ENCODE measurements around the gene TMEM107.

The TMEM107 gene

DNA sequence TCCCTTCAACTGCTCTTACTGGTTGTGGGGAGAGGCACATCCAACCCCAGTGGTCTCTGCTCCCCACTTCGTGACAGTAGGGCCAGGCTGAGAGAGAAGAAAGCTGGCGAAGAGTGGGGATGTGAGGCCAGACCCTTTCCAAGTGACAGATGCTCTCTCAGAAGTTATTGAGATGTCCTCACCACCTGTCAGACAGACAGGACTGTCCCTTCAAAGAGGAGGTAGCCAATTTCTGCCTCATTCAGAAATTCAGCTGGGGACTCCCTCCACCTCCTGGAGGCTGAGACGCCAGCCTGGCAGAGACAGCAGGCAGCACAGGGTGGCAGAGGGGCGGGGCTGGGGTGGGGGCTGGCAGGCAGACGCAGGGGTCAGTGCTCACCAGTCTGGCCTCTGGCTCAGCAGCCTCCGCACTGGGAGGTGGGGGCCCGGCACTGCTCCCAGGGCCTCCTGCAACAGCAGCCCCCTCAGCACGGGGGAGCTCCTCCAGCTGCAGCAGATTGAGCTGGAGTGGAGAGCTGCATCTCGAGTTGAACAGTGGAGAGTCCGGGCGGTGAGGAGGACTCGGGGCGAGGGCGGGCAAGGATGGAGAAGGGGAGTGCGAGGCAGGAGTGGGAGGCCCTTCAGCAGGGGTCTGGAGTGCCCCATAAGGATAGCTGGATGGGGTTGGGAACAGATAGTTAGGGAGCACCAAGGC is 33.1 kb downstream of the TMEM107 start:
- no peaks in the 10 kb centered on the region for H3K36me3 ChIP-seq (ENCODE audit: control insufficient read depth, insufficient read depth, low read length)

DNA sequence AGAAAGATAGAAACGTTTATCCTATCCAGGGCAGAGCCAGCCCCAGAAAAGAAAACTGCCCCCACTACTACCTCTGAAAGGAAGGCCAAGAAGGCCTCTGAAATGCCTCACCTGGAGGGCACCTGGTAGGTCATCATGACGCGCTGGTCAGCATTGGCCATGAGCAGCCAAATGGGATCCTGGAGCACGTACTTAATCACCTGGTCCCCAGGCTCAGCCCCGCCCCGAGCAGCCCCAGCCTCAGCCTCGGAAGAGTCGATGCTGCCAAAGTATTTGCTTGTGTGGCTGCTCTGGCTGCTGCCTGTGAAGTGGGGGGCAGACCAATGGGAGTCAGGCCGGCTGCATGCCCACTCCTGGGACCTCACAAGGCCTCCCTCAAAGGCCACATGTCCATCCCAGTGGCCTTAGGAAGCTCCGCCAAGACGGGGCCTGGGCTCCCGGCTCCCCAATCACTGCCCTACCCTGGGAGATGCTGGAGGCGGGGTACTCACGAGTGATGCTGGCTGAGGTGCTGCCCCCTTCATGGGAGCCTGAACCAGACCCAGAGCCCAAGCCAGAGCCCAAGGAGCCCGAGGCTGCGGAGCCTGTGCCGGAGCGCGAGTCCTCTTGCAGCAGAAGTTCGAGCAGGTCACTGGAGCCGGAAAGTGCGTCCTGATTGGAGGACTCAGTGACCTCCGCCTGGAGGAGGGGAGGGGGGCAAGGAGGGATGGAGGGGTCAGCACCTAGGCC is 33.9 kb downstream of the TMEM107 start:
- H2AFZ ChIP-seq, result no peak overlapping the region
- no peak overlapping the region for H3K4me2 ChIP-seq (ENCODE audit: low read length)
- no peaks in the 10 kb centered on the region for H3K36me3 ChIP-seq (ENCODE audit: control insufficient read depth, insufficient read depth, low read length)
- TF ChIP-seq, protein P1, sequence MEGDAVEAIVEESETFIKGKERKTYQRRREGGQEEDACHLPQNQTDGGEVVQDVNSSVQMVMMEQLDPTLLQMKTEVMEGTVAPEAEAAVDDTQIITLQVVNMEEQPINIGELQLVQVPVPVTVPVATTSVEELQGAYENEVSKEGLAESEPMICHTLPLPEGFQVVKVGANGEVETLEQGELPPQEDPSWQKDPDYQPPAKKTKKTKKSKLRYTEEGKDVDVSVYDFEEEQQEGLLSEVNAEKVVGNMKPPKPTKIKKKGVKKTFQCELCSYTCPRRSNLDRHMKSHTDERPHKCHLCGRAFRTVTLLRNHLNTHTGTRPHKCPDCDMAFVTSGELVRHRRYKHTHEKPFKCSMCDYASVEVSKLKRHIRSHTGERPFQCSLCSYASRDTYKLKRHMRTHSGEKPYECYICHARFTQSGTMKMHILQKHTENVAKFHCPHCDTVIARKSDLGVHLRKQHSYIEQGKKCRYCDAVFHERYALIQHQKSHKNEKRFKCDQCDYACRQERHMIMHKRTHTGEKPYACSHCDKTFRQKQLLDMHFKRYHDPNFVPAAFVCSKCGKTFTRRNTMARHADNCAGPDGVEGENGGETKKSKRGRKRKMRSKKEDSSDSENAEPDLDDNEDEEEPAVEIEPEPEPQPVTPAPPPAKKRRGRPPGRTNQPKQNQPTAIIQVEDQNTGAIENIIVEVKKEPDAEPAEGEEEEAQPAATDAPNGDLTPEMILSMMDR (IDR thresholded peaks at IDR 0.05), result no peak
- H3K9ac ChIP-seq, result no peak overlapping the region
- H3K79me2 ChIP-seq, result peaks cover 6% of the 10 kb centered on the region
- H3K4me3 ChIP-seq (ENCODE audit: low read depth, low read length), result no peak overlapping the region
- peaks cover 5% of the 10 kb centered on the region for H3K4me1 ChIP-seq
- H3K27ac ChIP-seq, result no peak overlapping the region
- no peaks in the 10 kb centered on the region for H3K9me3 ChIP-seq (ENCODE audit: control insufficient read depth, low read length)
- no peaks in the 10 kb centered on the region for H3K27me3 ChIP-seq (ENCODE audit: control insufficient read depth, insufficient read depth, low read length)

More for the DNA sequence above, 33.1 kb downstream of the TMEM107 start:
- H3K9me3 ChIP-seq (ENCODE audit: control insufficient read depth, low read length), result no peaks in the 10 kb centered on the region
- no peak overlapping the region for H3K27ac ChIP-seq
- no peak overlapping the region for H3K4me2 ChIP-seq (ENCODE audit: low read length)
- H3K79me2 ChIP-seq, result peaks cover 11% of the 10 kb centered on the region
- H3K27me3 ChIP-seq (ENCODE audit: control insufficient read depth, insufficient read depth, low read length), result no peaks in the 10 kb centered on the region
- H3K9ac ChIP-seq, result no peak overlapping the region
- peaks cover 3% of the 10 kb centered on the region for H3K4me1 ChIP-seq
- no peak overlapping the region for H2AFZ ChIP-seq
- H3K4me3 ChIP-seq (ENCODE audit: low read depth, low read length), result no peak overlapping the region
- TF ChIP-seq, protein P1 (IDR thresholded peaks at IDR 0.05), result no peak

DNA sequence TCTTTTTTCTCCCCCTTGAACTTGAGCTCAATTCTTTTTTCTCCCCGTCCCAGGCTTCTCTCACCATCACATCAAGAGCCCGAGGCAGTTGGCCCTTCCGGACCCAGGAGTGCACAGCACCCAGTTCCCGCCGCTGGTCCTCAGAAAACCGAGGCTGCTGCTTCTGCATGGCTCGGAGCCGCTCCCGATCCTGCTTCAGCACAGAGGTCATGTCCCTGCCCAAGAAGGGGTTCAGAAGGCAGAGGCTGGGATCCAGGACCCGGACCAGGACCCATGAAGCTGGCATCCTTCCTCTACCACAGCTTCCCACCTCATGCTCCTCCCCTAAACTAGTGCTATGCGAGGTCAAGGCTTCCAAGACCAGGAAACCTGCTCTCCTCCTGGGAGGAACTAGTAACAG is 34.4 kb downstream of the TMEM107 start:
- H3K27ac ChIP-seq, result no peak overlapping the region
- no peak overlapping the region for H3K4me3 ChIP-seq (ENCODE audit: low read depth, low read length)
- TF ChIP-seq, protein P1 (IDR thresholded peaks at IDR 0.05), result no peak
- peaks cover 5% of the 10 kb centered on the region for H3K4me1 ChIP-seq
- H2AFZ ChIP-seq, result no peak overlapping the region
- no peaks in the 10 kb centered on the region for H3K9me3 ChIP-seq (ENCODE audit: control insufficient read depth, low read length)
- H3K4me2 ChIP-seq (ENCODE audit: low read length), result no peak overlapping the region
- peaks cover under 1% of the 10 kb centered on the region for H3K79me2 ChIP-seq
- H3K9ac ChIP-seq, result no peak overlapping the region
- H3K36me3 ChIP-seq (ENCODE audit: control insufficient read depth, insufficient read depth, low read length), result no peaks in the 10 kb centered on the region
- H3K27me3 ChIP-seq (ENCODE audit: control insufficient read depth, insufficient read depth, low read length), result no peaks in the 10 kb centered on the region

GRCh38 chr17:8141045-8141444 is 35.1 kb downstream of the TMEM107 start:
- Histone ChIP-seq H3K27ac (no peak overlapping the region), H2AFZ (no peak overlapping the region), H3K4me1 (peaks cover 5% of the 10 kb centered on the region), H3K9me3 (ENCODE audit: control insufficient read depth, low read length) (no peaks in the 10 kb centered on the region), H3K9ac (no peak overlapping the region), H3K27me3 (ENCODE audit: control insufficient read depth, insufficient read depth, low read length) (no peaks in the 10 kb centered on the region), H3K79me2 (no peaks in the 10 kb centered on the region), H3K36me3 (ENCODE audit: control insufficient read depth, insufficient read depth, low read length) (no peaks in the 10 kb centered on the region), H3K4me3 (ENCODE audit: low read depth, low read length) (no peak overlapping the region), H3K4me2 (ENCODE audit: low read length) (no peak overlapping the region)
- TF ChIP-seq, protein P1 (IDR thresholded peaks at IDR 0.05), result no peak

Data from parathyroid adenoma (tissue), 2 donors.